AG04450 (cell line): Measurements from ENCODE around the gene LTBP2. TPM values are rescaled to one million over a fixed set of nuclear protein-coding genes. Genes with fewer than 3 reads are reported as not detected.

Experiments
- CTCF ChIA-PET: fragments of 300-600, 350-600 bp; formaldehyde crosslinking; extraction: SDS; loops from one replicate; lab custom pipeline; 2022; ENCODE audit warnings: antibody characterized with exemption, inconsistent platforms; lab: Charles Lee
- POLR2A ChIA-PET: fragments of 350-600 bp; formaldehyde crosslinking; extraction: SDS; loops from one replicate; lab custom pipeline; 2021; ENCODE audit warnings: antibody characterized with exemption, inconsistent platforms; lab: Yijun Ruan, JAX
- DNase-seq: peaks from one replicate; pipeline ENCODE4 v3.0.0-alpha.2; 2011; ENCODE audit warnings: low read depth, low spot score
- H3K27ac ChIP-seq: one replicate; pipeline ENCODE4 v1.5.1; 2012; ENCODE audit warnings: low read depth, low read length, control low read depth
- H3K27me3 ChIP-seq: one replicate; pipeline ENCODE4 v1.6.0; 2012; ENCODE audit warnings: low read length; ENCODE audit not compliant: control insufficient read depth, insufficient read depth
- H3K4me3 ChIP-seq: 2 replicates; pipeline ENCODE4 v1.5.1; 2011; ENCODE audit warnings: mild to moderate bottlenecking, low read depth, low read length, control low read depth
- H3K9me3 ChIP-seq: 2 replicates; pipeline ENCODE4 v1.5.1; 2012; ENCODE audit warnings: low read length; ENCODE audit not compliant: control insufficient read depth, insufficient read depth
- polyA plus RNA-seq: library from polyadenylated mRNA; depleted of rRNA; stranded (reverse); fragments of >200 nt; gene quantifications from 2 replicates; pipeline ENCODE4 v1.2.3, GENCODE V29; 2011
- TF ChIP-seq, protein P1 (sequence below): IDR thresholded peaks from 2 replicates; pipeline ENCODE4 v1.5.1; 2011; ENCODE audit warnings: low read depth, low read length, control low read depth, inconsistent platforms

LTBP2 gene
- polyA plus RNA-seq, 1 experiment = 44.3 TPM

DNA sequence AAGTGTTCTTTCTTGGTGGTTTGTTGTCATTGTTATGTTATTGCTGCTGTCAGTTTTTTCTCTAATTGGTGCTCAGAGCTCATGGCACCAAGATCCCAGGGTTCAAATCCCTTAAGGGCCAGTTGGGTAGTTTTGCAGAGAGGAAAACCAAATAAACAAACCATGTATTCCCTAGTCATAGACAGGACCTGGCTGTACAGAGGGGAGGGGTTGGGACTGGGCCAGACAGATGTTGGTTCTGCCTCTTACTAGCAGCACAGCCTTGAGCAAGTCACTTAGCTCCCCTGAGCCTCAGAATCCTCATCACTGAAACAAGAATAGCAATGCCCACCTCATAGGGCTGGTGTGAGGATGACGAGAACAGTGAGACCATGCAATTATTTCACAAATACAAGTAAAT is 53.4 kb downstream of the LTBP2 start:
- no peaks in the 10 kb centered on the region for H3K9me3 ChIP-seq
- DNase-seq = no peak
- no peak overlapping the region for H3K27ac ChIP-seq
- H3K27me3 ChIP-seq = no peaks in the 10 kb centered on the region
- H3K4me3 ChIP-seq = no peak overlapping the region
- ChIA-PET CTCF (interaction anchor here (0.7 to 0.9 kb wide), 2 partner anchors 14 to 50 kb away, joined by 3 to 4 read pairs; no protein-coding TSS in a partner anchor), POLR2A (interaction anchor here (1.5 kb wide), 1 partner anchor 14 kb away, joined by 12 read pairs; no protein-coding TSS in a partner anchor)
- TF ChIP-seq, protein P1, sequence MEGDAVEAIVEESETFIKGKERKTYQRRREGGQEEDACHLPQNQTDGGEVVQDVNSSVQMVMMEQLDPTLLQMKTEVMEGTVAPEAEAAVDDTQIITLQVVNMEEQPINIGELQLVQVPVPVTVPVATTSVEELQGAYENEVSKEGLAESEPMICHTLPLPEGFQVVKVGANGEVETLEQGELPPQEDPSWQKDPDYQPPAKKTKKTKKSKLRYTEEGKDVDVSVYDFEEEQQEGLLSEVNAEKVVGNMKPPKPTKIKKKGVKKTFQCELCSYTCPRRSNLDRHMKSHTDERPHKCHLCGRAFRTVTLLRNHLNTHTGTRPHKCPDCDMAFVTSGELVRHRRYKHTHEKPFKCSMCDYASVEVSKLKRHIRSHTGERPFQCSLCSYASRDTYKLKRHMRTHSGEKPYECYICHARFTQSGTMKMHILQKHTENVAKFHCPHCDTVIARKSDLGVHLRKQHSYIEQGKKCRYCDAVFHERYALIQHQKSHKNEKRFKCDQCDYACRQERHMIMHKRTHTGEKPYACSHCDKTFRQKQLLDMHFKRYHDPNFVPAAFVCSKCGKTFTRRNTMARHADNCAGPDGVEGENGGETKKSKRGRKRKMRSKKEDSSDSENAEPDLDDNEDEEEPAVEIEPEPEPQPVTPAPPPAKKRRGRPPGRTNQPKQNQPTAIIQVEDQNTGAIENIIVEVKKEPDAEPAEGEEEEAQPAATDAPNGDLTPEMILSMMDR = no peak

DNA sequence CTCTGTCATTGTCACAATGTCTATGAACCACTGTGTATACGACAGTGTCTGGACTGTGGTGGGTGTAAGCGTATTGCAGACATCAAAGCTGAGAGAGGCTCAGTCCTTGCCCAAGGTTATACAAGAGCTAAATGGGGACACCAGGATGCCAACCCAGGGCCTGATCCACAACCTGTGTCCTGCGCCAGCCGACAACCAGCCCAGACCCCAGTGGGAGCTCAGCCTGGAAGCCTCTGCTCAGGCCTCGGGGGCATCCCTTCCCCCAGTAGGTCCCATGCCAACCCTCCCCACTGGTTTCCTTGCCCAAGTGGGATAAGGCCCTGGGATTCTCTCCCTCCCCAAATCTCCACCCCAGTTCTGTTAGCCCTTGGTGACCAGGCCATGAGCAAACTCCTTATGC is 54.3 kb downstream of the LTBP2 start:
- DNase-seq = no peak
- no peak overlapping the region for H3K4me3 ChIP-seq
- H3K27ac ChIP-seq = no peak overlapping the region
- TF ChIP-seq, protein P1 = no peak
- no peaks in the 10 kb centered on the region for H3K9me3 ChIP-seq
- POLR2A ChIA-PET = no interaction called here
- no peaks in the 10 kb centered on the region for H3K27me3 ChIP-seq
- CTCF ChIA-PET = interaction anchor here (0.9 kb wide), 1 partner anchor 51 kb away, joined by 4 read pairs; no protein-coding TSS in a partner anchor

DNA sequence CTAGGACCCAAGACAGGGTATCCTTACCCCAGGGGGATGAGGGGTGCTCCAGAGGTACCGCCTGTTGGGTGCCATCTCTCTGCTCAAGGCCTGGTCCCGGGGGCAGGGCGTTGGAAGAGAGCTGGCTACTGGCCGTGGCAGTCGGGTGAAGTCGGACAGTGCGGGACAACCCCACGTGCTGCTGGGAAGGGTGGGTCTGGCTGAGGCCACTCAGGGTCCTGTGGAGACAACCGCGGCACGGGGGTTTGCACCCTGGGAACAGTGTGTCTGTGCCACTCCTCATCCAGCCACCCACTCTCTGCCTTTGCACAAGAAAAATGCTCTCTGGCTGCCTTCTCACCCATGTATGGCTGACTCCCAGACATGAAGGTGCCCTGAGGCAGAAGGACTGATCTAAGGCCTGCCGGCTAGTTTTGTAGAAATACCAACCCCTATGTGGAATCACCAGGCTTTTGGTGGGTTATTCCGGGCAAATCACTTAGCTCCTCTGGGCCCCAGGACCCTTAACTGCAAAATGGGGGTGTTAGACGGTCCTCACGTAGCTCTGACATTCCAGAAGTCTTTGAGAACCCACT is 56.5 kb downstream of the LTBP2 start:
- no peak for DNase-seq
- TF ChIP-seq, protein P1 = no peak
- H3K9me3 ChIP-seq = no peaks in the 10 kb centered on the region
- no peak overlapping the region for H3K27ac ChIP-seq
- H3K4me3 ChIP-seq = no peak overlapping the region
- POLR2A ChIA-PET = no interaction called here
- no peaks in the 10 kb centered on the region for H3K27me3 ChIP-seq
- CTCF ChIA-PET = no interaction called here

DNA sequence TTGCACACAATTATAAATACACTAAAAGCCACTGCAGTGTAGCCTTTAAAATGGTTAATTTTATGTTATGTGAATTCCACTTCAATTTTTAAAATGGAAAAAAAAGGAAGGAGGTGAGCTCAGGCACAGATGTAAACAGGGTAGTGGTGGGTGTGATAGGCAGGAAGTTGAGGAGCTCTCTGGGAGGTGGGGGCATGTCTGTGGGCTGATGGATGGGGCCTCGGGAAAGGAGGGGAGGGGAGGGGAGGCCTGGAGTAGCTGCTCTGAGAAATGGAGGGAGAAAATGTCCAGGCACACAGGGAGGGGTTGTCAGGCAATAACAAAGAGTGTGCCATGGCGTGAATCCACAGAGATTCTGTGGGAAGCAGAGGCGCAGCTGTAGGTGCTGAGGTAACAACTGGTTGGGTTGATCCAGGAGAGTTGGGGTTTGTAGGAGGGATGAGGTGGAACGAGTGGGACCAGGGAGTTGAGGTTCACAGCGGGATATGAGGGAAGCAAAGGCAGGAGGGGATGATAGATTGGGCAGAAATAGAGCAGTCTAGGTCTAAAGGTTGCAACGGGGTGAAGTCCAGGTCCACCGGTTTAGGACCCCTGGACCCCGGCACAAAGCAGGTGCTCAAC is 57.2 kb downstream of the LTBP2 start:
- TF ChIP-seq, protein P1 = no peak
- CTCF ChIA-PET = interaction anchor here (0.6 kb wide), 1 partner anchor 12 kb away, joined by 3 read pairs; no protein-coding TSS in a partner anchor
- POLR2A ChIA-PET = no interaction called here

DNA sequence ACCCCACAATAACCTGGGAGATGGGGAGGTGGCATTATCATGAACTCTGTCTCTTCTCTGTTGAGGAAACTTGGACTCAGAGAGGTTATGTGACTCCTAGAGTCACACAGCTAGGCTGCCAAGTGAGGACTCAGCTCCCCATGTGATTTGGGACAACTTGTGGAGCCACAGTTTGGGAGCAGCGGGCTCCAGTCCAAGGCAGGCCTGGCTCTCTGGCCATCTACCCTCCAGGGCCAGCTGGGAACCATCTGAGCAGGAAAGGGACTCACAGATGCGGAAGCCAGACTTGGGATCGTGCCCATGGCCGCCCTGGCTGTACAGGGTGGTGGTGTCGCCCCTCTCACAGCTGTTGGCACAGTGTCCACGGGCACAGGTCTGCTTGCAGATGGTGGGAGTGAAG is 59.4 kb downstream of the LTBP2 start:
- H3K4me3 ChIP-seq = no peak overlapping the region
- no peaks in the 10 kb centered on the region for H3K9me3 ChIP-seq
- no peaks in the 10 kb centered on the region for H3K27me3 ChIP-seq
- TF ChIP-seq, protein P1 = no peak
- no peak overlapping the region for H3K27ac ChIP-seq
- ChIA-PET POLR2A (no interaction called here), CTCF (interaction anchor here (1.0 kb wide), 1 partner anchor 118 kb away, joined by 7 read pairs; no protein-coding TSS in a partner anchor)
- no peak for DNase-seq

More for the DNA sequence above, 57.2 kb downstream of the LTBP2 start:
- no peak for DNase-seq
- Histone ChIP-seq H3K9me3 (no peaks in the 10 kb centered on the region), H3K4me3 (no peak overlapping the region), H3K27ac (no peak overlapping the region), H3K27me3 (no peaks in the 10 kb centered on the region)
